ENCODE measurements around the gene CFAP58.
"Not testable (repeated sequence)": the region's sequence is repeated elsewhere in the genome, so short reads cannot be mapped to it uniquely, and the experiment has no call there.

CFAP58 gene

GRCh38 chr10:104457543-104457828 lies 103.9 kb downstream of the CFAP58 start:
- no peak for TF ChIP-seq CTCF (conservative IDR thresholded peaks at IDR 0.05; ENCODE audit: low read depth, low read length)
- no peak overlapping the region for H3K4me3 ChIP-seq (ENCODE audit: low read length)
- DNase-seq (ENCODE audit: low read depth), result no peak

- H3K4me3 ChIP-seq (ENCODE audit: low read length), result not testable (repeated sequence)
Measured at GRCh38 chr10:104465575-104465974, 111.9 kb downstream of the CFAP58 start.

GRCh38 chr10:104468818-104469217 lies 115.2 kb downstream of the CFAP58 start:
- not testable (repeated sequence) for DNase-seq (ENCODE audit: low read depth); H3K4me3 ChIP-seq (ENCODE audit: low read length)

More at GRCh38 chr10:104465575-104465974, 111.9 kb downstream of the CFAP58 start:
- DNase-seq (ENCODE audit: low read depth), result not testable (repeated sequence)

- H3K4me3 ChIP-seq (ENCODE audit: low read length), result no peak overlapping the region
- no peak for DNase-seq (ENCODE audit: low read depth)
- TF ChIP-seq CTCF (conservative IDR thresholded peaks at IDR 0.05; ENCODE audit: low read depth, low read length), result no peak
Measured at GRCh38 chr10:104472505-104472904, 118.9 kb downstream of the CFAP58 start.

GRCh38 chr10:104472957-104473745 lies 119.5 kb downstream of the CFAP58 start:
- TF ChIP-seq CTCF (conservative IDR thresholded peaks at IDR 0.05; ENCODE audit: low read depth, low read length), result no peak
- no peak overlapping the region for H3K4me3 ChIP-seq (ENCODE audit: low read length)
- DNase-seq (ENCODE audit: low read depth), result no peak

GRCh38 chr10:104478380-104478779 lies 124.7 kb downstream of the CFAP58 start:
- no peak for DNase-seq (ENCODE audit: low read depth)
- no peak for TF ChIP-seq CTCF (conservative IDR thresholded peaks at IDR 0.05; ENCODE audit: low read depth, low read length)

GRCh38 chr10:104479906-104480593 lies 126.4 kb downstream of the CFAP58 start:
- DNase-seq (ENCODE audit: low read depth), result no peak
- TF ChIP-seq CTCF (conservative IDR thresholded peaks at IDR 0.05; ENCODE audit: low read depth, low read length), result no peak

More at GRCh38 chr10:104478380-104478779, 124.7 kb downstream of the CFAP58 start:
- no peak overlapping the region for H3K4me3 ChIP-seq (ENCODE audit: low read length)

GRCh38 chr10:104480797-104481196 lies 127.2 kb downstream of the CFAP58 start:
- no peak overlapping the region for H3K4me3 ChIP-seq (ENCODE audit: low read length)
- DNase-seq (ENCODE audit: low read depth), result no peak
- no peak for TF ChIP-seq CTCF (conservative IDR thresholded peaks at IDR 0.05; ENCODE audit: low read depth, low read length)

More at GRCh38 chr10:104479906-104480593, 126.4 kb downstream of the CFAP58 start:
- no peak overlapping the region for H3K4me3 ChIP-seq (ENCODE audit: low read length)
